ENCODE data around the gene UGT3A1.

GRCh38 chr5:36035696-36036095 lies 44.5 kb upstream of the UGT3A1 start:
- no peak for TF ChIP-seq ZZZ3 (IDR thresholded peaks at IDR 0.05; ENCODE audit: control insufficient read depth, insufficient read length, low read depth)
- TF ChIP-seq ZNF384 (IDR thresholded peaks at IDR 0.05; ENCODE audit: borderline replicate concordance, low read depth, low read length) = no peak
